Activated naive CD4-positive, alpha-beta T cell treated with anti-CD3 and anti-CD28 coated beads for 36 hours (primary cell): Measurements from ENCODE around the gene KCNF1. TPM values are rescaled to one million over a fixed set of nuclear protein-coding genes. Genes with fewer than 3 reads are reported as not detected.
"Not testable (repeated sequence)": the region's sequence is repeated elsewhere in the genome, so short reads cannot be mapped to it uniquely, and the experiment has no call there.

Experiments
- CTCF ChIA-PET: fragments of 350-600 bp; sonication (Branson Sonifier 250); formaldehyde crosslinking; loops from one replicate; lab custom pipeline; 2021; ENCODE audit warnings: antibody characterized with exemption; lab: Charles Lee
- DNase-seq: peaks from one replicate; pipeline ENCODE4 v3.0.0-alpha.2; 2020
- H3K27ac Mint-ChIP-seq: one replicate; pipeline ENCODE4 v1.8.0; 2021; ENCODE audit warnings: mild to moderate bottlenecking, mixed read lengths
- H3K27me3 Mint-ChIP-seq: one replicate; pipeline ENCODE4 v1.8.0; 2021; ENCODE audit warnings: low read depth, mixed read lengths
- H3K36me3 Mint-ChIP-seq: one replicate; pipeline ENCODE4 v1.8.0; 2021; ENCODE audit warnings: low read depth, mixed read lengths
- H3K4me1 Mint-ChIP-seq: one replicate; pipeline ENCODE4 v1.8.0; 2021; ENCODE audit warnings: low read depth, mixed read lengths
- H3K4me3 Mint-ChIP-seq: one replicate; pipeline ENCODE4 v1.8.0; 2021; ENCODE audit warnings: mild to moderate bottlenecking, moderate library complexity, mixed read lengths
- H3K9me3 Mint-ChIP-seq: one replicate; pipeline ENCODE4 v1.8.0; 2021; ENCODE audit warnings: mixed read lengths
- intact Hi-C: fragments of 100-400 bp; cut with micrococcal nuclease; formaldehyde crosslinking; loops from one replicate; pipeline ENCODE4 v1.15.1; 2023
- total RNA-seq, 2 experiments: library from RNA; stranded (reverse); gene quantifications; one replicate each; pipeline ENCODE4 v1.2.3, GENCODE V29; 2021

The KCNF1 gene
- total RNA-seq, 2 experiments from 2014 or later: not detected

- H3K4me3 Mint-ChIP-seq: no peak overlapping the region
- intact Hi-C loops: no loop called here
- H3K36me3 Mint-ChIP-seq: no peaks in the 10 kb centered on the region
- H3K4me1 Mint-ChIP-seq: no peaks in the 10 kb centered on the region
- H3K9me3 Mint-ChIP-seq: peaks cover 2% of the 10 kb centered on the region
- H3K27me3 Mint-ChIP-seq: peaks cover 12% of the 10 kb centered on the region
- CTCF ChIA-PET: no interaction called here
- no peak for DNase-seq
- H3K27ac Mint-ChIP-seq: no peak overlapping the region
Measured at GRCh38 chr2:10957391-10957790, 45.7 kb downstream of the KCNF1 start.

DNA sequence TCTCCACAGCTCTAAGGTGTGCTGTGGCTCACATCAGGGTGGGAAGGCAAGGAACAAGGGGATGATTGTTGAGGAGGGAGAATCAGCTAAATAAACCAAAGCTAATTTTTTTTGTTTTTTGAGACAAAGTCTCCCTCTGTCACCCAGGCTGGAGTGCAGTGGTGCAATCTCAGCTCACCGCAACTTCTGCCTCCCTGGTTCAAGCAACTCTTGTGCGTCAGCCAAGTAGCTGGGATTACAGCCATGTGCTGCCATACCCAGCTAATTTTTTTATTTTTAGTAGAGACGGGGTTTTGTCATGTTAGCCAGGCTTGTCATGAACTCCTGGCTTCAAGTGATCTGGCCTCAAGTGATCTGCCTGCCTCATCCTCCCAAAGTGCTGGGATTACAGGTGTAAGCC is 46.7 kb downstream of the KCNF1 start:
- H3K9me3 Mint-ChIP-seq, DNase-seq, H3K36me3 Mint-ChIP-seq, CTCF ChIA-PET, intact Hi-C loops, H3K4me3 Mint-ChIP-seq, H3K27ac Mint-ChIP-seq, H3K4me1 Mint-ChIP-seq: not testable (repeated sequence)
- peaks cover 14% of the 10 kb centered on the region for H3K27me3 Mint-ChIP-seq

- Mint-ChIP-seq H3K27me3 (peaks cover 24% of the 10 kb centered on the region), H3K9me3 (no peaks in the 10 kb centered on the region), H3K27ac (no peak overlapping the region), H3K4me1 (no peaks in the 10 kb centered on the region), H3K4me3 (no peak overlapping the region), H3K36me3 (no peaks in the 10 kb centered on the region)
- CTCF ChIA-PET: no interaction called here
- no peak for DNase-seq
- intact Hi-C loops: no loop called here
Measured at GRCh38 chr2:10960606-10961489, 49.1 kb downstream of the KCNF1 start.

DNA sequence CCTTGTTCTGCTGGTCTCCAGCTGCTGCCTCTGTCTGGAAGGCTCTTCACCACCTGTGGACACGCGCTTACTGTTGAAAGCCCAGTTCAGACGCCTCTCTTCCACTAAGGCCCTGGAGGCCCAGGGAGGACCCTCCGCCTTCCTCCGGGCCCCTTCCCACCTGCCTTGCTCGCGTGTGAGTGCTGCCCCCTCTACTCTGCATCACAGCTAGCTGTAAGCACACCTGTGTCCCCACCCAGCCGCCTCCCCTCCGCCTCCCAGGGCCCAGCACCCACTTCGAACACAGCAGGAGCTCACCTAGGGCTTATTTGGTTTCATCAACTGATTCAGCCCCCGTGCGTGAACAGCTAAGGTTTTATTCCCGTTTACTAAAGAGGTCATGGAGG is 49.7 kb downstream of the KCNF1 start:
- Mint-ChIP-seq H3K4me1 (no peaks in the 10 kb centered on the region), H3K4me3 (no peak overlapping the region), H3K36me3 (no peaks in the 10 kb centered on the region), H3K27ac (no peak overlapping the region), H3K9me3 (no peaks in the 10 kb centered on the region), H3K27me3 (peaks cover 22% of the 10 kb centered on the region)
- intact Hi-C loops: no loop called here
- CTCF ChIA-PET: no interaction called here
- no peak for DNase-seq

GRCh38 chr2:10962004-10962403 is 50.3 kb downstream of the KCNF1 start:
- H3K27me3 Mint-ChIP-seq: peaks cover 21% of the 10 kb centered on the region
- no peak for DNase-seq
- CTCF ChIA-PET: no interaction called here
- no peaks in the 10 kb centered on the region for H3K9me3 Mint-ChIP-seq
- no peak overlapping the region for H3K4me3 Mint-ChIP-seq
- no peaks in the 10 kb centered on the region for H3K4me1 Mint-ChIP-seq
- no peak overlapping the region for H3K27ac Mint-ChIP-seq
- intact Hi-C loops: no loop called here
- H3K36me3 Mint-ChIP-seq: no peaks in the 10 kb centered on the region

DNA sequence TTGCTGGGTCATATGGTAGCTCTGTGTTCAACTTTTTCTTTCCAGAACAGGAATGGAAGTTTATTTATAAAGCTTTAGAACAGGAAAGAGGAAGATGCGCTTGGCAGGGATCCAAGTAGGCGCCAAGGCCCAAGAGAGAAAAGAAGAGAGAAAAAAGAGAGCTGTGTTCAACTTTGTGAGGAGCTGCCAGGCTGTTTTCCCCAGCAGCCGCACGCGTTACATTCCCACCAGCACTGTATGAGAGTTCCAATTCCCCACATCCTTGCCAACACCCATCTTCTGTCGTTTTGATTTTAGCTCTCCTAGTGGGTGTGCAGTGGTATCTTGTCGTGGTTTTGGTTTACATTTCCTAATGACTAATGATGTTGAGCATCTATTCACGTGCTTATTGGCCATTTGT is 51.4 kb downstream of the KCNF1 start:
- H3K27me3 Mint-ChIP-seq: peaks cover 17% of the 10 kb centered on the region
- CTCF ChIA-PET: interaction anchor here (1.0 kb wide), 1 partner anchor 170 kb away, joined by 3 read pairs; a partner anchor contains a TSS
- no peak for DNase-seq
- intact Hi-C loops: no loop called here
- H3K36me3 Mint-ChIP-seq: no peaks in the 10 kb centered on the region
- H3K9me3 Mint-ChIP-seq: no peaks in the 10 kb centered on the region
- no peak overlapping the region for H3K27ac Mint-ChIP-seq
- no peak overlapping the region for H3K4me3 Mint-ChIP-seq
- H3K4me1 Mint-ChIP-seq: no peaks in the 10 kb centered on the region

Other genes starting within 250 kb of the KCNF1 start
- 10 to 100 TPM; 27.0 to 28.9 TPM for gene NOL10, start 222.0 kb upstream of the KCNF1 start, total RNA-seq
- not detected for gene ATP6V1C2, start 190.3 kb upstream of the KCNF1 start, total RNA-seq
- 100 to 1,000 TPM; 103 to 106 TPM for gene PDIA6, start 99.1 kb upstream of the KCNF1 start, total RNA-seq
- gene SLC66A3, start 243.5 kb downstream of the KCNF1 start, total RNA-seq: 10 to 100 TPM; 10.1 to 11.0 TPM